ENCODE results near the gene RUBCN.
"Not testable (repeated sequence)": the region's sequence is repeated elsewhere in the genome, so short reads cannot be mapped to it uniquely, and the experiment has no call there.

The RUBCN gene

DNA sequence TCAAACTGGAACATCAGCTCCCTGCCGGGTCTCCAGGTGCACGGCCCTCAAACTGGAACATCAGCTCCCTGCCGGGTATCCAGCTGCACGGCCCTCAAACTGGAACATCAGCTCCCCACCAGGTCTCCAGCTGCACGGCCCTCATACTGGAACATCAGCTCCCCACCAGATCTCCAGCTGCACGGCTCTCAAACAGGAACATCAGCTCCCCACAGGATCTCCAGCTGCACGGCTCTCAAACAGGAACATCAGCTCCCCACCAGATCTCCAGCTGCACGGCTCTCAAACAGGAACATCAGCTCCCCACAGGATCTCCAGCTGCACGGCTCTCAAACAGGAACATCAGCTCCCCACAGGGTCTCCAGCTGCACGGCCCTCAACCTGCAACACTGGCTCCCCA, 99.1 kb downstream of the RUBCN start:
- H3K27ac ChIP-seq (ENCODE audit: low read depth, low read length); H3K4me3 ChIP-seq (ENCODE audit: low read depth, low read length); H3K9me3 ChIP-seq (ENCODE audit: control insufficient read depth, insufficient read depth, low read depth, low read length); H3K4me1 ChIP-seq (ENCODE audit: control insufficient read depth, insufficient read depth, low read length); H3K27me3 ChIP-seq (ENCODE audit: control insufficient read depth, insufficient read depth, low read length); H3K9ac ChIP-seq (ENCODE audit: low read length); H3K36me3 ChIP-seq (ENCODE audit: control insufficient read depth, insufficient read depth, low read length): not testable (repeated sequence)

DNA sequence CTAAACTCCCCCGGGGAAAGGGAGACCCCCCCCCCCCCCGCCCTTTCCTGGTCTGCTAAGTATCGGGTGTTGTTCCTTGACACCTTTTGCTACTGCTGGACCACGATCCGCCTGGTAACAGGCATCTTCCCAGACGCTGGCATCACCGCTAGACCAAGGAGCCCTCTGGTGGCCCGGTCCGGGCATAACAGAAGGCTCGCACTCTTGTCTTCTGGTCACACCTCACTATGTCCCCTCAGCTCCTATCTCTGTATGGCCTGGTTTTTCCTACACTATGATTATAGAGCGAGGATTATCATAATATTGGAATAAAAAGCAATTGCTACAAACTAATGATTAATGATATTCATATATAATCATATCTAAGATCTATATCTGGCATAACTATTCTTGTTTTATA, 104.7 kb downstream of the RUBCN start:
- not testable (repeated sequence) for H3K9ac ChIP-seq (ENCODE audit: low read length); H3K27ac ChIP-seq (ENCODE audit: low read depth, low read length); H3K36me3 ChIP-seq (ENCODE audit: control insufficient read depth, insufficient read depth, low read length); H3K4me3 ChIP-seq (ENCODE audit: low read depth, low read length); H3K4me1 ChIP-seq (ENCODE audit: control insufficient read depth, insufficient read depth, low read length); H3K9me3 ChIP-seq (ENCODE audit: control insufficient read depth, insufficient read depth, low read depth, low read length); H3K27me3 ChIP-seq (ENCODE audit: control insufficient read depth, insufficient read depth, low read length)

DNA sequence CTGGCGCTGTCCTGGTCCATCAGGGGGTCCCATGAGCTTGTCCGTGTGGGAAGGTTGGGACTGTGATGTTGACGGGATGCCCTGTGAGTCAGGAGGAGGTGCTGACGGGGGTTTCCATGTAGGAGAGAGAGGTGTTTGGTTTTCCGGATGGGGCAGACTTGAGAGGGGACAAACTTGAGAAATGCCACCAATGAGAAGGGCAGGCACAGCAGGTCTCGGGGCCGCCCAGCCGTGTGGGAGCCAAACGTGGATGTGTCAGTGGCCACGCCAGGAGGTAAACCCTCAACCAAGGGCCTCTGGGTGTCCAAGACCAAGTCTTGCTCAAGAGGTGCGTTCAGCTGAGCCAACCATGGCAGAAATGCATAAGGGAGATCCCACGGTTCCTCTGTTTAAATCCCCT, 105.9 kb downstream of the RUBCN start:
- H3K9me3 ChIP-seq (ENCODE audit: control insufficient read depth, insufficient read depth, low read depth, low read length); H3K4me1 ChIP-seq (ENCODE audit: control insufficient read depth, insufficient read depth, low read length); H3K27ac ChIP-seq (ENCODE audit: low read depth, low read length); H3K36me3 ChIP-seq (ENCODE audit: control insufficient read depth, insufficient read depth, low read length); H3K9ac ChIP-seq (ENCODE audit: low read length); H3K27me3 ChIP-seq (ENCODE audit: control insufficient read depth, insufficient read depth, low read length); H3K4me3 ChIP-seq (ENCODE audit: low read depth, low read length): not testable (repeated sequence)

DNA sequence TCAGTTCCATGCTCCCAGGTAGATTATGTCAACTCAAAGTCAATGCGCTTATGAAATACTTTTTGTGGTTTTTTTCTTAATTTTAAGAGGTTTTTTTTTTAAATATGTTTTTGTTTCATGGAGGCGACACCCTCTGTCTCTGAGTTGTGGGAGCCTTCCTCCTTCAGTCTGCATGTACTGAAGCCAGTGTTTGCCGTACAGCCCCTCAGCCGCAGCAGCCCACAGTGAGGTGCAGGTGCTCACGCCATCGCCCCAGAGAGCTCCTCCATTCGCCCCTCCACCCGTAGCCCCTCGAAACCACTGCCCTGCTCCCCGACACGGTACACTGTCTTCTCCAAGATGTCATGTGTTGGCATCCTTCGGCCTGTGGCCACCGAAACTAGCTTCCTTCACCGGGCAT, 107.4 kb downstream of the RUBCN start:
- not testable (repeated sequence) for H3K27me3 ChIP-seq (ENCODE audit: control insufficient read depth, insufficient read depth, low read length); H3K4me3 ChIP-seq (ENCODE audit: low read depth, low read length); H3K36me3 ChIP-seq (ENCODE audit: control insufficient read depth, insufficient read depth, low read length)

DNA sequence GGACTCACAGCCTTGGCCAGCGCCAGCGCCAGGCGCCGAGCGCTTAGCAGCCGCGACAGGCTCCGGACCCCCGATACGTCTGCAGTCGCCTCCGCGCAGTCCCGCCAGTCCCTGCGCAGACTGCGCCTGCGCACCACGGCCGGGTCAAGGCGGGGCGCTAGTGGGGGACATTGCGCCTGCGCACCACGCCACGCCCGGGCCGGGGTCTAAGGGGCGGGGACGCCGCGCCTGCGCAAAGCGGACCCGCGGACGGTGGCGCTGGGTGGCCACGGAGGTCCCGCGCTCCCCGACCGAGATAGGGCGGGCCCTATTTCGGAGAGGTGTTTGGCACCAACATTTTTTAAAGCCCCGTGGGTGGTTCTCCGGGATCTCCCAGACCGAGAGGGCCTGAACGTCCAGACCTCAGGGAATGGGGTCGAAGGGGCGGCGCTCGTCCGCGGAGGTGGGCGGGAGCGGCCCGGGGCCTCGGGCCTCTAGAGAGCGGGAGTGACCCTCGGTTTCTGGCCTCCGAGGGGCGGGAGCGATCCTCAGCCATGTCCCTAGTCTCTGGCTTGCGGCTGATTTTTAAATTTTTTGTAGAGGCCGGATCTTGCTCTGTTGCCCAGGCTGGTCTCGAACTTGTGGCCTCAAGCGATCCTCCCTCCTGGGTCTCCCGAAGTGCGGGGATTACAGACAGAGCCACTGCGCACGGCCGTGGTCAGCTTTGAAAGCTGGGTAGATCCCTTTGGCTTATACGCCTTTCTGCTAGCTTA, 108.8 kb downstream of the RUBCN start:
- H3K9ac ChIP-seq (ENCODE audit: low read length) = peak overlapping the region; percentile 70
- peak overlapping the region; percentile 66 for H3K4me3 ChIP-seq (ENCODE audit: low read depth, low read length)
- H3K9me3 ChIP-seq (ENCODE audit: control insufficient read depth, insufficient read depth, low read depth, low read length); H3K4me1 ChIP-seq (ENCODE audit: control insufficient read depth, insufficient read depth, low read length); H3K27ac ChIP-seq (ENCODE audit: low read depth, low read length); H3K27me3 ChIP-seq (ENCODE audit: control insufficient read depth, insufficient read depth, low read length); H3K36me3 ChIP-seq (ENCODE audit: control insufficient read depth, insufficient read depth, low read length): not testable (repeated sequence)

More for the DNA sequence above, 107.4 kb downstream of the RUBCN start:
- not testable (repeated sequence) for H3K27ac ChIP-seq (ENCODE audit: low read depth, low read length); H3K9ac ChIP-seq (ENCODE audit: low read length); H3K9me3 ChIP-seq (ENCODE audit: control insufficient read depth, insufficient read depth, low read depth, low read length); H3K4me1 ChIP-seq (ENCODE audit: control insufficient read depth, insufficient read depth, low read length)

DNA sequence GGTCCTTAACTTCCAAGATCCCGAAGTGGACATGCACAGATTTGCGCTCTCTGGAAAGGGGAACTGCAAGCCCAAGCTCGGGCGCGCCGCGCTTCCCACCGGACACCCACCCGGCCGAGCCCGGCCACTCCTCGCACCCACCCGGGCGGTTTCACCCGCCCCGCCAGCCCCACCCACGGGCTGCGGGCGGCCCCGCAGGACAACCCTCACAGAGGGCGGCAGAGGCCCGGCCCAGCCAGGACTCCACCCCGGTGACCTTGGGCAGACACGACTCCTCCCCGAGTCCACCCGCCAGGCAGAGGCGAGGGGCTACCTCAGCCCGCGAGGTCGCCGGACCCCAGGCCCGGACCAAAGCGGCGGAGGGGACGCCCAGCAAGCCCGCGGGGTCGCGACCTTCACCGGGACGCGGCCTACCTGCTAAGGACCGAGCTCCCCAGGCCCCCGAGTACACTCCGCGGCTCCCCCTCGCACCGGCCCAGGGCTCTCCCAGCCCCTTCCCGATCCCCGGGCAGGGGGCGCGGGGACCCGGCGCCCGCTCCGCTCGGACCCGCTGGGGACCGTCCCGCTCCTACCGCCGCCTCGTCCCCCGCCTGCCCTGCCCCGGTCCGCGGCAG, 109.4 kb downstream of the RUBCN start:
- not testable (repeated sequence) for H3K36me3 ChIP-seq (ENCODE audit: control insufficient read depth, insufficient read depth, low read length); H3K27me3 ChIP-seq (ENCODE audit: control insufficient read depth, insufficient read depth, low read length); H3K9me3 ChIP-seq (ENCODE audit: control insufficient read depth, insufficient read depth, low read depth, low read length); H3K4me1 ChIP-seq (ENCODE audit: control insufficient read depth, insufficient read depth, low read length); H3K27ac ChIP-seq (ENCODE audit: low read depth, low read length)
- Histone ChIP-seq H3K9ac (ENCODE audit: low read length) (peak overlapping the region; percentile 70), H3K4me3 (ENCODE audit: low read depth, low read length) (peak overlapping the region; percentile 66)

DNA sequence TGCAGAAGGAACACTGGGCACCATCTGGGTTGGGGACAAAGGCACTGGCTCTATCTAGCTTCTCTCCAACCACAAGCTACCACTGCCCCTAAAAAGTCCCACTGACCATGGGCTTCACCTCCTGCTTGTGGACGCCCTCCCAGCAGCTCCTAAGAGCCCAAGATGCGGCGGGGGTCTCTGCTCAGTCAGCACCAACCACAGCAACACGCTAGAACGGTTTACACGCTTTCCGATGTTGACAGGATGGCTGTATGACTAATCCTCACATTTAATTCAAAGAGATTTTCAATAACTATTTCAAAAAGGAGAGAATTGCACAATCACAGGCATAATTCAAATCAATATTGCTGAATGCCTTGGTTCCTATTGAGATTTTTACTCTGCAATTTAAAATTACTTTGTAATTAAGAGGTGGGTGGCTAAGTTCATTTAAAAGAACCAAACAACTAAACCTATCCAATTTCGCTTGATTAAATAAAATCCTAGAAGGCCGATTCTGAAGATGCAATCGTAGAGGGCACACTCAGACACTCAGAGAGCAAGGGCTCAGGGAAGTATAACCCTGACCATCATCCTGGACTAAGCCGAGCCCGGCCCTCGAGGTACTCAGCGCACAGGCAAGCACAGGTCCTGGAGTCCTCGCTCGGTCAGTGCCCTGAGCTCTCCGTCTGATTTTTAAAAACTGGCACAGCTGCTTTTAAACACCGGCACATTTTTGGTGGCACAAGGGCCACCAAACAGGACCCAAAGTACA, 110.1 kb downstream of the RUBCN start:
- H3K27ac ChIP-seq (ENCODE audit: low read depth, low read length); H3K9me3 ChIP-seq (ENCODE audit: control insufficient read depth, insufficient read depth, low read depth, low read length); H3K36me3 ChIP-seq (ENCODE audit: control insufficient read depth, insufficient read depth, low read length); H3K9ac ChIP-seq (ENCODE audit: low read length); H3K27me3 ChIP-seq (ENCODE audit: control insufficient read depth, insufficient read depth, low read length); H3K4me1 ChIP-seq (ENCODE audit: control insufficient read depth, insufficient read depth, low read length): not testable (repeated sequence)
- H3K4me3 ChIP-seq (ENCODE audit: low read depth, low read length) = peak overlapping the region; percentile 48

DNA sequence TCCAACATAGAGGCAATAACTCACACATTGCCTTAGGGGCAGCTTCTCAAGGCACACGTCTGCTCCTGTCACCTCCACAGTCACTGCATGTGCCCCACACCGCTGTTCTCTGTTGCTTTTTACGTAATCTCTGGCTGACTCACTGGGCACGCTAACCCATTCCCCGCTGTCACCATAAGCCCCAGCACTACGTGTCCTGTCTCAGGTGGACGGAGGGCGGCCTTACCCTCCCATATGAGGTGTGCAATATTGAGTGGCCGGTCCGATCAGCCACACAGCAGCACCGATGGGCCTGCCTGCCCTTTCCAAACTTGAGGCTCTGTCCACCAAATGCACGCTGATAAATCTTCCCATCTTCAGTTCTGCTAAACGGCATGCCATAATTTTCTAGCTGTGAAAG, 115.2 kb downstream of the RUBCN start:
- not testable (repeated sequence) for H3K4me3 ChIP-seq (ENCODE audit: low read depth, low read length); H3K9ac ChIP-seq (ENCODE audit: low read length); H3K9me3 ChIP-seq (ENCODE audit: control insufficient read depth, insufficient read depth, low read depth, low read length); H3K27me3 ChIP-seq (ENCODE audit: control insufficient read depth, insufficient read depth, low read length); H3K4me1 ChIP-seq (ENCODE audit: control insufficient read depth, insufficient read depth, low read length); H3K27ac ChIP-seq (ENCODE audit: low read depth, low read length)
- peaks cover 47% of the 10 kb centered on the region for H3K36me3 ChIP-seq (ENCODE audit: control insufficient read depth, insufficient read depth, low read length)

Measured in HUES6 (cell line).